ENCODE measurements around the gene CHRM5. TPM values are rescaled to one million over a fixed set of nuclear protein-coding genes. Genes with fewer than 3 reads are reported as not detected.
A peak's percentile ranks its signal among the peaks of the same experiment; 100 is the strongest.

The CHRM5 gene
- polyA plus RNA-seq, 1 donor = 0.35 TPM

DNA sequence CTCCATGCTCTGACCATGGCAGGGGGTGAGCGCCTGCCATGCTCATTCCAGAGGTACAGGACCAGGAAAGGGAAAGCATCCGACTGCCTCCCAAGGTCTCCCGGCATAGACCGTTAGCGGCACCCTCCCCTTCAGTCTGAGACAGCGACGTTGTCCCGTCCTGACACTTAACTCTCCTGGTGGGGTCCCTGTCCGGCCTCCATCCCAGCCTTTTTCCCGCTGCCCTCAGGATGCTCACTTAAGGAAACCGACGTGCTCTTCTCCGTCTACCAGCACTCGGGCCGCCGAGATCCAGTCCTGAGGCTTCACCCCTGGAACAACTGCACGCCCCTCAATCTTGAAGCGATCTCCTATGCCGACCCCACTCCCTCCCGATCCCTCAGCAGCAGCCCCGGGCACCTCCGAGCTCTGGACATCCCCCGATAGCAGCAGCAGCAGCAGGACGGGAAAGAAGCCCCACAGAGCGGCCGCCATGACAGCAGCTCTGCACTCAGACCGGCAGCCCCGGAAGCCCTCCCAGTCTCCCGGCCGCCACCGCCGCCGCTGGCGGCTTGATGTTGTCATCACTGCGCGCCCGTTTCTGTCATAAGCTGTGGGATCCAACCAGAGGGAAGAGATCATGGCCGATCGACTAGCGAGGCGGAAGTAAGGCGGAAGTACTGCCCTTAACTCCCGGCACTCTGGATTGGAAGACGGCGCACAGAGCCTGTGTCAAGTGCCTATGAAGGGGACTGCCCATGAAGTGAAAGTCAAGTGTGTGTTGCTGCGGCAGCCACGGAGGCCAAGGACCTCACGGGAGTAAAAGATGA, 133.3 kb downstream of the CHRM5 start, which contains the start of the genes EMC7 and PGBD4:
Gene EMC7, minus strand, starts transcription at position 497 of the 809 bp plus-strand sequence. Its CDS starts 23 bp downstream, at position 474.
Gene PGBD4, plus strand, starts transcription at position 718 of the 809 bp plus-strand sequence. CDS start 449 bp downstream, outside the sequence.
- peak; percentile 99 for DNase-seq

DNA sequence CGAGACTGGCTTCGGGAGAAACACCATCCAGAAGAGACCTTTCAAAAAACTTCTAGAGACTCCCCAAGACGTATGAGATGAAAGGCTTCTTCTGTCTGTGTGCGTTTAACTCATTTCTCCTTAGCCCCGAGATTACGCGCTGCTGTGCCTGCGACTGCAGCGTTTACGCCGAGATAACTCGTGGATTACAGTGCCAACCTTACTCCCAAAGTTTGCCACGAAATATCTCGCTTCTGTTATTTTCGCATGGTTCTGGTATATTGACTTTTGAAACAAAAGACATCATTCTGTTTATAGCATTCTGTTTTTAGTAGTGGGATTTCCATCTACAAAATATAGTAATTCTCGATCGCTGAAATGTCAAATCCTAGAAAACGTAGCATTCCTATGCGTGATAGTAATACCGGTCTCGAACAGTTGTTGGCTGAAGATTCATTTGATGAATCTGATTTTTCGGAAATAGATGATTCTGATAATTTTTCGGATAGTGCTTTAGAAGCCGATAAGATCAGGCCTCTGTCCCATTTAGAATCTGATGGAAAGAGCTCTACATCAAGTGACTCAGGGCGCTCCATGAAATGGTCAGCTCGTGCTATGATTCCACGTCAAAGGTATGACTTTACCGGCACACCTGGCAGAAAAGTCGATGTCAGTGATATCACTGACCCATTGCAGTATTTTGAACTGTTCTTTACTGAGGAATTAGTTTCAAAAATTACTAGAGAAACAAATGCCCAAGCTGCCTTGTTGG, 134.1 kb downstream of the CHRM5 start:
- DNase-seq = no peak

DNA sequence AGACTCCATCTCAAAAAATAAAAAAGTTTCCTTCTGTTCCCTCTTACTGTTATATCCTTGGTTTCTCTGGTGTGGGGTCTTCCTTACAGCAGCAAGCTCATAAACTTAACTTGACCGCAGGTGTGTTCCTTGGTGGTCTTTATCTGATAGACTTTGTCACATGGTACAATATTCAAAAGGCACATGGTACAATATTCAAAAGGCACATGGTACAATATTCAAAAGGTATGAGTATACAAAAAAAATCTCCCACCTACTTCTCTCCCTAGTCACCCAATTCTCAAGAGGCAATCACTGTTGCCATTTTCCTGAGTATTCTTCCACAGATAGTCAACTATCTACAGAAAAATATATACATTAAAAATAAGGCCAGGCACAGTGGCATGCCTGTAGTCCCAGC, 138.1 kb downstream of the CHRM5 start:
- DNase-seq = no peak

DNA sequence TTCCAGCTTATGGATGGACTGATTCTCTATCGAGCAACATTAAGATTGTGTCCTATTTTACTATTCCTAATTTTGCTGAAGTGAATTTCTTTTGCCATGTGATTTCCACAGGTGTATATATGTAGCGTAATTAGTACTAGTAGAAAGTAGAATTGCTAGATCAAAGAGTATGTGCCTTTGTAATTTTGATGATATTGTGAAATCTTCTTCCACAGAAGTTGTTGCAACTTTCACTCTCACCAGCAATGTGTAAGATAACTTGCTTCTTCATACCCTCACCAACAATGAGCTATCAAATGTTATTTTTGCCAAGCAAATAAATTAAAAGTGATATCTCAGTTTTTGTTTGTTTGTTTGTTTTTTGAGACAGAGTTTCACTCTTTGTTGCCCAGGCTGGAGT, 139.0 kb downstream of the CHRM5 start:
- DNase-seq = no peak

DNA sequence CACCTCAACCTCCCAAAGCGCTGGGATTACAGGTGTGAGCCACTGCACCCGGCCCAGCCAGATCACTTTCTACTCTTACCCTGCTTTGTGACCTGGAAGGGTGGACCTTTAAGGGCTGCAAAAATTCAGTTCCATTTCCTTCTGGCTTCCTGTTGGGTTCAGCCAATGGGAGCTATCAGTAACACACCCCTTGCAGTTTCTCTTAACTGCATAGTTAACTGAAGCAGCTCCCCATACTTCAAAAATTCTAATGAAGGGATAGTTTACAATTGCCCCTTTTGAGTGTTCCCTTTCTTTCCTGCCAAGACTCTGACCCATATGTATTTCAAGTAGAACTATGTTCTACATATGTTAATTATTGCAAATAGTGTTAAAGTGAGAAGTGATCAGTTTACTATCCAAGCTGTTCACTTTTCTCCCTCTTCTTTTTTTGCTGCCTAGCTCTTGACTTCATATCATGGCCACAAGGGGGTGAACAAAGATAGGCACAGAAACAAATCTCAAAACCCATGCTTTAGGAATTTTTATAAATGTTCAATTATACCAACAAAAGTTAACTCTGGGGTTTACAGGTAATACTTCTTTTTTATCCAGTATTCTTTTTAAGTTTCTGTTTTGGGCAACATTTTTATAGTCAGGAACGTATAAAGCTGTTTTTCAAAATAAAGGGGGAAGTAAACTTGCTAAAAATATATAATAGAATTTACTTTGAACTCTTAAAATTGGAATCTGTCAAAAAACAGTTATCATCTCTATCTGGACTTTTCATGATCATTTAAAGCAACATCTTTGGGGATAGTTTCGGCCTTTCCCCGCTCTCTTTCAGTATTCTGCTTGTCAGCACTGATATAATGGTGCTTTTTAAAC, 141.7 kb downstream of the CHRM5 start:
- no peak for DNase-seq

DNA sequence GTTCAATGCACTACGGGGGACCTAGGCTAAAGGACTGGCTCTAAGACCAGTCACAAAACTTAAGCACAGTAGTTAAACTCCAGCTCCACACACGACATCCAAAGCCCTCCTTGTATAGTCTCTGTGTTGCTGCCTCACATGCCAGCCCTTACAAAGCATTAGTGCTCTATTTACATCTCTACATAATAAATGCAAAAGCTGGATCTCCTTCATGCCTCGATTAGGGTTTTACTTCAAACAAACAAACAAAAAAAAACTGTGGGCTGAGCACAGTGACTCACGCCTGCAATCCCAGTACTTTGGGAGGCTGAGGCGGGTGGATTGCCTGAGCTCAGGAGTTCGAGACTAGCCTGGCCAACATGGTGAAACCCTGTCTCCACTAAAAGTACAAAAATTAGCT, 143.2 kb downstream of the CHRM5 start:
- DNase-seq = no peak

DNA sequence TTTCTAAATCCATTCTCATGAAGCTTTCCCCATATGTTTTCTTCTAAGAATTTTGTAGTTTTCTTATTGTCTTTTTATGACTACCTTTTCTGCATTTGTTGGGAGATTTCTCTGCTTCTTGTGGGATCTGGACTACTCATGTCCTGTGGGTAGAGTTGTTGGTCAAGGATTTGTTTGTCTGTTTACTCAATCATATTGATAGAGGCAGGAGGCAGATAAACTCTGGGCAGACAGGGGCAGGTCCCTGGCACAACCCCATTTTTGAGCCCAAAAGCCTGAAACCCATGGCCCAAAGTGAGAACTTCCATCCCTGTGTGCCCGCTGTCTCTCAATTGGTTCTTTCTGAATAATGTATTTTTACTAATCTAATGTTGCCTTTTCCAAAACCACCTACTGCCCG, 145.9 kb downstream of the CHRM5 start:
- no peak for DNase-seq

DNA sequence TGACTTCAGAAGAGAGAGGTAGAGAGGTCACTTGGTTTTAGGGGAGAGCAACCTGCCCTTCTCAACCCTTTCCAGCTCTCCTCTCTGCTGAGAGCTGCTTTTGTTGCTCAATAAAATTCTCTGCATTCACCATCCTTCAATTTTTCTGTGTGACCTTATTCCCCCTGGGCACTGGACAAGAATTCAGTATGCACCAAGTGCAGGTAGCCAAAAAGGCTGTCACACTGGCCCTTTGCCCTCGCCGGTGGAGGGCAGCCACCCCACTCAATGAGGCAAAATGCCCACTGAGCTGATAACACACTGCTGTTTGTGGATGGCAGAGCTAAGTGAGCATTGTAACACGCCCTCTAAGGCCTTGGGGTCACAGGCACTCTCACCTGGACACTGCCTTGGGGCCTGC, 146.4 kb downstream of the CHRM5 start:
- DNase-seq = no peak

DNA sequence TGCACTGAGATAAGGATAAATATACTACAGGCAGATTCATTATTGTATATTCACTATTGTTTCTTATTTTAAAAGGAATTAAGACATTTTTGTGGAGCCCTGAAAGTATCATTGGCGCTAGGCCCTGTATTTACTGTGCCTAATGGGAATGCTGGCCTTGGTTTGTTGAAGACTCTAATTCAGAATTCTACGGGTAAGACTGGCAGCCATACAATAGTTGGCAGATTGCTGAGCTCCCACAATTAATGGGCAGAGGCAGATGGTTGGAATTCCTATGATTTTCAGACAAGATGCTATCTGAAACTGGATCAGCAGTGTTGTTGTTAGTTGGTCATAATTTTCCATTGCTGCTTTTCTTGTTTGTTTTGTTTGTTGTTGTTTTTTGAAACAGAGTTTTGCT, 148.3 kb downstream of the CHRM5 start:
- DNase-seq = no peak

Other genes starting within 250 kb of the CHRM5 start
- gene AVEN, start 70.7 kb downstream of the CHRM5 start, polyA plus RNA-seq (ENCODE audit: insufficient read length) = 13.0 TPM
- 82.3 TPM for gene EMC7, start 133.4 kb downstream of the CHRM5 start, polyA plus RNA-seq (ENCODE audit: insufficient read length)
- gene PGBD4, start 133.6 kb downstream of the CHRM5 start, polyA plus RNA-seq (ENCODE audit: insufficient read length) = 2.6 TPM
- gene KATNBL1, start 241.6 kb downstream of the CHRM5 start, polyA plus RNA-seq (ENCODE audit: insufficient read length) = 90.2 TPM

Data from left kidney (tissue), 2 donors.